OCI-LY7 (cell line): Measurements from ENCODE around the gene CTNNA3.

Experiments used
- CTCF ChIP-seq: fragments of 200-600 bp; sonication (generic); conservative IDR thresholded peaks from 2 replicates; pipeline ENCODE4 v1.5.1; 2014; ENCODE audit warnings: mild to moderate bottlenecking, antibody characterized with exemption, low read length, moderate library complexity, mixed read lengths
- EZH2phosphoT487 ChIP-seq: fragments of 200-600 bp; sonication (generic); IDR thresholded peaks from 2 replicates; pipeline ENCODE4 v1.6.1; 2018; ENCODE audit warnings: low read depth, borderline replicate concordance, mild to moderate bottlenecking, mixed run types, antibody characterized with exemption, low read length, moderate library complexity, mixed read lengths

GRCh38 chr10:67550046-67550445, 145.9 kb downstream of the CTNNA3 start:
- TF ChIP-seq CTCF (no peak), EZH2phosphoT487 (no peak)
